Measurements from ENCODE around the gene RAMP3.

DNA sequence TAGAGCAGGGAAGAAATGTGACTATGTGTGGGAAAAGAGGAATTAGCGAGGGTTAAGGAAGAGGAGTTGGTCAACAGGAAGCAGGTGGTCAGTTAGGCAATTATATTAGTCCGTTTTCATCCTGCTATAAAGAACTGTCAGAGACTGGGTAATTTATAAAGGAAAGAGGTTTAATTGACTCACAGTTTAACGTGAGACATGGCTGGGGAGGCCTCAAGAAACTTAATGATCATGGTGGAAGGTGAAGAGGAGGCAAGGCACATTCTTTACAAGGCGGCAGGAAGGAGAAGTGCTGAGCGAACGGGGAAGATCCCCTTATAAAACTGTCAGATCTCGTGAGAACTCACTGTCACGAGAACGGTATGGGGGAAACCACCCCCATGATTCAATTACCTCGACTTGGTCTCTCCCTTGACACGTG is 35.0 kb downstream of the RAMP3 start:
- TF ChIP-seq CTCF (IDR thresholded peaks at IDR 0.05) (no peak), POLR2A (IDR thresholded peaks at IDR 0.05) (no peak), POLR2AphosphoS5 (IDR thresholded peaks at IDR 0.05; ENCODE audit: insufficient read depth in 1 of 2, low read depth in 1 of 2) (no peak)

Measured in vagina (tissue), 2 donors.